Epithelial cell of esophagus (primary cell): Measurements from ENCODE around the gene PRR35.

Source experiments
- DNase-seq: peaks from one replicate; pipeline ENCODE4 v3.0.0; 2010; ENCODE audit warnings: low read depth
- H3K4me3 ChIP-seq: 2 replicates; pipeline ENCODE4 v1.5.1; 2011; ENCODE audit warnings: mild to moderate bottlenecking, low read length, control low read depth
- TF ChIP-seq, protein P1 (sequence below): IDR thresholded peaks from 2 replicates; pipeline ENCODE4 v1.5.1; 2011; ENCODE audit warnings: low read depth, mild to moderate bottlenecking, low read length, control low read depth, inconsistent platforms; ENCODE audit not compliant: insufficient read depth; ENCODE audit errors: missing control alignments

PRR35 gene

DNA sequence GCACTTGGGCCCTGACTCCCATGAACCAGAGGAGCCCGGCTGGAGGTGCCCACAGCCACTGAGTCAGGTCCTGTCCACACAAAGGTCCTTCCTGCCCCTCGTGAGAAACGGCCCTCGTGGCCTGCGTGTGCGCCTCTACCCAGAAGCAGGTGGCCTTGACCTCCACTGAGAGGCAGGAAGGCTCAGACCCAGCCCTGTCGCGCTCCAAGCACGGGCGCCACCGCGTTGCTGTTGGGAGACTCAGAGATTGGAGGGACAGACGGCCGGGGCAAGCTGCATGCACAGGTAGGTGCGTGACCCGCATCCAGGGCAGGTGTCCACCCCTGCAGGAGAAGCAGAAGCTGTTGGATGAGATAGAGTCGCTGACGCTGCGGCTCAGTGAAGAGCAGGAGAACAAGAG, 40.8 kb upstream of the PRR35 start:
- TF ChIP-seq, protein P1, sequence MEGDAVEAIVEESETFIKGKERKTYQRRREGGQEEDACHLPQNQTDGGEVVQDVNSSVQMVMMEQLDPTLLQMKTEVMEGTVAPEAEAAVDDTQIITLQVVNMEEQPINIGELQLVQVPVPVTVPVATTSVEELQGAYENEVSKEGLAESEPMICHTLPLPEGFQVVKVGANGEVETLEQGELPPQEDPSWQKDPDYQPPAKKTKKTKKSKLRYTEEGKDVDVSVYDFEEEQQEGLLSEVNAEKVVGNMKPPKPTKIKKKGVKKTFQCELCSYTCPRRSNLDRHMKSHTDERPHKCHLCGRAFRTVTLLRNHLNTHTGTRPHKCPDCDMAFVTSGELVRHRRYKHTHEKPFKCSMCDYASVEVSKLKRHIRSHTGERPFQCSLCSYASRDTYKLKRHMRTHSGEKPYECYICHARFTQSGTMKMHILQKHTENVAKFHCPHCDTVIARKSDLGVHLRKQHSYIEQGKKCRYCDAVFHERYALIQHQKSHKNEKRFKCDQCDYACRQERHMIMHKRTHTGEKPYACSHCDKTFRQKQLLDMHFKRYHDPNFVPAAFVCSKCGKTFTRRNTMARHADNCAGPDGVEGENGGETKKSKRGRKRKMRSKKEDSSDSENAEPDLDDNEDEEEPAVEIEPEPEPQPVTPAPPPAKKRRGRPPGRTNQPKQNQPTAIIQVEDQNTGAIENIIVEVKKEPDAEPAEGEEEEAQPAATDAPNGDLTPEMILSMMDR, result no peak
- H3K4me3 ChIP-seq, result no peak overlapping the region
- DNase-seq, result no peak

DNA sequence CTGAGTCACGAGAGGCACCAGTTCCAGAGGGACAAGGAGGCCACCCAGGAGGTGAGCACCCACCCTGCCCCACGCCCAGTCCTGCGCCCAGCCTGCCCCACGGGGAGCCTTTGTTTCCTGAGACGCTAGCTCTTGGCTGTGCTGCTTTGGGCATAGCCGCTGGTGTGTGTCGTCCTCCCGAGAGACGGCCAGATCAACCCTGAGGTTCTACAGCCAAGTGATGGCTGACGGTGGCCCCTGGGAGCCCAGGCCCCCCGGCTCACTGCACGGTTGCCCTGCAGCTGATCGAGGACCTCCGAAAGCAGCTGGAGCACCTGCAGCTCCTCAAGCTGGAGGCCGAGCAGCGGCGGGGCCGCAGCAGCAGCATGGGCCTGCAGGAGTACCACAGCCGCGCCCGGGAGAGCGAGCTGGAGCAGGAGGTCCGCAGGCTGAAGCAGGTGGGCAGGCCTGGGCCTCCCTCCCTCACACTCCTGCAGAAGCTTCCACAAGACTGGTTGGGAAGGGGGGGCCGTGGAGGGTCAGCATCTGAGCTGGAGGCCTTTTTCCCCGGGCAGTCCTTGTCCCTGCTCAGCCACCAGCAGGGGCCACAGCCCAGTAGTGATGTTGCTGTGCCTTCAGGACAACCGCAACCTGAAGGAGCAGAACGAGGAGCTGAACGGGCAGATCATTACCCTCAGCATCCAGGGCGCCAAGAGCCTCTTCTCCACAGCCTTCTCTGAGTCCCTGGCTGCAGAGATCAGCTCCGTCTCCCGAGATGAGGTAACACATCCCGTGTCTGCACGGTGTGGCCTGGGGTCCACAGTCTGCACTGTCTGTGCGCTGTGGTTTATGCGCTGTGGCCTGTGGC, 40.1 kb upstream of the PRR35 start:
- TF ChIP-seq, protein P1, result no peak
- H3K4me3 ChIP-seq, result no peak overlapping the region
- no peak for DNase-seq

DNA sequence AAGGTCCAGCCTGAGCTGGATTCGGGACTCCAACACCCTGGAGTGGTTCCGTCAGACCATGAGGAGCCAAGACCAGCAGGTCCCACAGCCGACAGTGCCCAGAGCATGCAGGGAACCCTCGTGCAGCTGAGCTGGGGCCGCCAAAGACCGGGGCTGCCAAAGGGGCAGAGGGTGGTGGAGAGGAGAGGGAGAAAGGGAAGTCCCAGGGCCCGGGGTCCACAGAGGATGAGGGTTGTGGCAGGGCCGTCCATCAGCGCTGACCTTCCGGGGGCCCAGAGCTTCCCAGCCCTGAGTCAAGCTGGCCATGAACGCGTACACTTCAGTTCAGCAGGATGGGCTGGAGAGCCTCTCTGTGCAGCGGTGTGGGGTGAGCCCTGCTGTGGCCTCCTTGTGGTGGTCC, 39.3 kb upstream of the PRR35 start:
- DNase-seq, result no peak
- TF ChIP-seq, protein P1, result no peak
- no peak overlapping the region for H3K4me3 ChIP-seq

DNA sequence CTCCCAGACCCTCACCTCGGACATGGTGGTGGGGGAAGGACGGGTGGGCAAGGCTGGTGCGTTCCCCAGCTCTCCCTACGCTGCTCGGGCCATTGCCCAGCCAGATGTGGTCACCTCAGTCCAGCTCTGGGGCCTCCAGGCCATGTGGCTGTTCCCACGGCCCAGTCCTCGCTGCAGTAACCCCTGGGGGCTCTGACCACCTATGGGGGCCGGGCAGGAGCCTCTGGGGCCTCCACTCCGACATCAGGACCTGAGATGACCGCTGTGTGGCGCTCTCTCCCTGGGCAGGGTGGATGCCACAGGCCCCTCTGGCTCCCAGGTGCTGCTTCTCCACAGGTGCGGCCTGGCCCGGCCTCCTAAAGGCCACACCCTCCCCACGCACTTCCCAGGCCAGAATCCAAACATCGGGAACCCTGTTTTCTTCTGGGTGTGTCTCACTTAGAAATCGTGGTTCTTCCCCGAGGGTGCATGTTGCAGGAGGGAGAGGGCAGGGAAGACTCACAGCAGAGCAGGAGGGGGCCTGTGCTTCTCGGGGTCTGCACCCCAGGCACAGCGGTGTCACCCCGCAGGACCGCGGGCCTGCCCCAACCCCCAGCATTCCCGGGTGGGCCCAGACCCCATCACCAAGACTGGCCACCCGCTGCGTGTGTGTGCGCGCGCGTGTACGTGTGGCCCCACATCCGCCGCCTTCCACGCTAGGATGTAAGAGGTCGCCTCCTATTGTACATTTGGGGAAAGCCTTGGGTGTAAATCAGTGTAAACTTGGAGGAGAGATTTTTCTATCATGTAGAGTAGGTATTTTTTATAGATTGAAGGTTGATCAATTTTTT, 38.6 kb upstream of the PRR35 start:
- no peak overlapping the region for H3K4me3 ChIP-seq
- peak; percentile 36 for DNase-seq
- TF ChIP-seq, protein P1, result peak; percentile 42

DNA sequence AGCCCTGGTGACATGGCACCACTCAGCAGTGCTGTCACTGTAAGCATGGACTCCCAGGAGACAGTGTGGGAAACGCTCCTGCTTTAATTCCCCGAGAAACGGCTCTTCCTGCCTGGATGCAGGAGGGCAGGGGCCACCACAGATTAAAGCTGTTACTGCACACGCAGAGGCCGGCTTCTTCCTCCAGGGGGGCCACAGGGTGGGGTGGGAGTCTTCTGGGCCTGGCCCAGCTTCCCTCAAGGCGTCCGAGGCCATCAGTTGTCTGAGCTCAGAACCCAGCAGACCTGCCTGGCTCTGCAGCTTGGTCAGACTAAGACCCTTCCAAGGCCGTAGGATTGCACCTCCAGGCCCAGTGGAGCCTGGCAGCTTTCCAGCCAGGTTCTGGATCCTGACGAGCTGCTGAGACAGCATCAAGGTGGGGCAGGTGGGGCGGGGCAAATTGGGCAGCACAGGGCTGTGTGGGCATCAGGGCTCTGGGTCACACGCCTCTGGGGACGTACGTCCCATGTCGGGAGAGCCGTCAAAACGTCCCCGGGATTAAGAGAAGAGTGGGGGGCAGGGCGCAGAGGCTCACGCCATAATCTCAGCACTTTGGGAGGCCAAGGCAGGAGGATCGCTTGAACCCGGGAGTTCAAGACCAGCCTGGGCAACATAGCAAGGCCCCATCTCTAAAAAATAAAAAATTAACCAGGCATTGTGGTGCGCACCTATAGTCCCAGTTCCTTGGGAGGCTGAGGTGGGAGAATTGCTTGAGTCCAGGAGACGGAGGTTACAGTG, 37.7 kb upstream of the PRR35 start:
- H3K4me3 ChIP-seq, result no peak overlapping the region
- no peak for DNase-seq
- TF ChIP-seq, protein P1, result no peak

DNA sequence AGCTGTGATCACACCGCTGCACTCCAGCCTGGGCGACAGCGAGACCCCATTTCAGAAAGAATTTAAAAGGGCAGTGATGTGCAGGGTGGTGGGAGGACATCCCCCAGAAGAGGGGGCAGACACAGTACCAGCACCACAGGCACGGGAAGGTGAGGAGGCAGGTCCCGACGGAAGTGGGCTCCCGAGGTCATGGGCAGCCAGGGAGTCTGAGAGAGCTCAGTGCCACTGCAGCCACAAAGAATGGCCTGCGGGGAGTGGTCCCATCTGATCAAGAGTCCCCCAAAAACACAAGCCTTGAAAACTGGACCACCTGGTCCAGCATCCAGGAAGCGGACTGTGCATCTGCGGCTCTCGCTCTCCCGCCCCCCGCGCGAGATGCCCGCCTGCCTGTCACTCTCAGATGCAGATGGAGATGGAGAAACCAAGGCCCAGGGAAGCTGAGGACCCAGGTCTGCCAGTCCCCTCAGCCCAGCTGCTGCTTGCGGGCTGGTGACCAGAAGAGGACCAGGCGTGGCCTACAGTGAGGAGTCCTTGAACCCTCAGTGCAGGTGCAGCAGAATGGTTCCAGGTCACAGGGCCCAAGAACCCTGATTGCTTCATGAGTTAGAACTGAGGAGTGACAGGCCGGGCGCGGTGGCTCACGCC, 37.0 kb upstream of the PRR35 start:
- H3K4me3 ChIP-seq, result no peak overlapping the region
- no peak for DNase-seq
- TF ChIP-seq, protein P1, result no peak
